Epithelial cell of esophagus (primary cell): Measurements from ENCODE around the gene FBXO2.

Experiments used
- DNase-seq: peaks from one replicate; pipeline ENCODE4 v3.0.0; 2010; ENCODE audit warnings: low read depth
- H3K4me3 ChIP-seq: 2 replicates; pipeline ENCODE4 v1.5.1; 2011; ENCODE audit warnings: mild to moderate bottlenecking, low read length, control low read depth
- CTCF ChIP-seq: IDR thresholded peaks from 2 replicates; pipeline ENCODE4 v1.5.1; 2011; ENCODE audit warnings: low read depth, mild to moderate bottlenecking, low read length, control low read depth, inconsistent platforms; ENCODE audit not compliant: insufficient read depth; ENCODE audit errors: missing control alignments

FBXO2 gene

GRCh38 chr1:11599891-11600576 lies 54.2 kb downstream of the FBXO2 start:
- H3K4me3 ChIP-seq = no peak overlapping the region
- no peak for DNase-seq
- TF ChIP-seq CTCF = no peak

- H3K4me3 ChIP-seq = no peak overlapping the region
- peak; percentile 58 for DNase-seq
- TF ChIP-seq CTCF = no peak
Observed at GRCh38 chr1:11598461-11598860, 55.8 kb downstream of the FBXO2 start.
